GM19193 (cell line): ENCODE measurements around the gene KDM3B.
A peak's percentile ranks its signal among the peaks of the same experiment; 100 is the strongest.

Experiments
- POLR2A ChIP-seq: IDR thresholded peaks from 4 replicates; pipeline ENCODE4 v1.6.1; 2011; ENCODE audit not compliant: insufficient read depth, insufficient read length; ENCODE audit errors: extremely low read depth

KDM3B gene

GRCh38 chr5:138450971-138451370, 98.5 kb downstream of the KDM3B start:
- no peak for TF ChIP-seq POLR2A

GRCh38 chr5:138452720-138453119, 100.2 kb downstream of the KDM3B start:
- no peak for TF ChIP-seq POLR2A

GRCh38 chr5:138453590-138453989, 101.1 kb downstream of the KDM3B start:
- TF ChIP-seq POLR2A: no peak

- no peak for TF ChIP-seq POLR2A
Measured at GRCh38 chr5:138454121-138454520, 101.6 kb downstream of the KDM3B start.

- TF ChIP-seq POLR2A: no peak
Measured at GRCh38 chr5:138455232-138455930, 102.9 kb downstream of the KDM3B start.

- TF ChIP-seq POLR2A: no peak
Measured at GRCh38 chr5:138457531-138458275, 105.2 kb downstream of the KDM3B start.

GRCh38 chr5:138458384-138458783, 105.9 kb downstream of the KDM3B start:
- TF ChIP-seq POLR2A: no peak

GRCh38 chr5:138458856-138459255, 106.4 kb downstream of the KDM3B start:
- no peak for TF ChIP-seq POLR2A

GRCh38 chr5:138459311-138459933, 106.9 kb downstream of the KDM3B start:
- TF ChIP-seq POLR2A: no peak

- TF ChIP-seq POLR2A: no peak
Measured at GRCh38 chr5:138460032-138460693, 107.7 kb downstream of the KDM3B start.

GRCh38 chr5:138461343-138462125, 109.0 kb downstream of the KDM3B start:
- TF ChIP-seq POLR2A: no peak

- no peak for TF ChIP-seq POLR2A
Measured at GRCh38 chr5:138463419-138464007, 111.0 kb downstream of the KDM3B start.

- TF ChIP-seq POLR2A: peak; percentile 63
Measured at GRCh38 chr5:138464008-138464387, 111.5 kb downstream of the KDM3B start.
